Coronary artery (tissue), 2 donors: ENCODE measurements around the gene HSD17B8.

Experiments used
- DNase-seq: peaks from one replicate; pipeline ENCODE4 v3.0.0-alpha.2; 2017; ENCODE audit warnings: low spot score
- H3K27ac ChIP-seq, 2 donors: fragments of 200-600 bp; sonication (generic); one replicate each; pipeline ENCODE4 v1.5.1; 2016 to 2019
- H3K4me3 ChIP-seq: fragments of 200-600 bp; sonication (generic); 2 replicates; pipeline ENCODE4 v1.5.1; 2016; ENCODE audit warnings: mild to moderate bottlenecking, moderate library complexity
- CTCF ChIP-seq: fragments of 200-600 bp; sonication (generic); IDR thresholded peaks from one replicate; pipeline ENCODE4 v1.5.1; 2019; ENCODE audit warnings: antibody characterized with exemption

The HSD17B8 gene

GRCh38 chr6:33187809-33188208, 16.6 kb upstream of the HSD17B8 start:
- Histone ChIP-seq H3K27ac (no peak overlapping the region), H3K4me3 (no peak overlapping the region)
- no peak for DNase-seq
- no peak for TF ChIP-seq CTCF

- no peak for DNase-seq
- no peak for TF ChIP-seq CTCF
- Histone ChIP-seq H3K4me3 (no peak overlapping the region), H3K27ac (no peak overlapping the region)
Measured at GRCh38 chr6:33189164-33189563, 15.3 kb upstream of the HSD17B8 start.

- Histone ChIP-seq H3K4me3 (no peak overlapping the region), H3K27ac (no peak overlapping the region)
- no peak for TF ChIP-seq CTCF
- DNase-seq = no peak
Measured at GRCh38 chr6:33189625-33190448, 14.6 kb upstream of the HSD17B8 start.

- TF ChIP-seq CTCF = no peak
- H3K27ac ChIP-seq = no peak overlapping the region
- DNase-seq = no peak
- no peak overlapping the region for H3K4me3 ChIP-seq
Measured at GRCh38 chr6:33190504-33191107, 13.8 kb upstream of the HSD17B8 start.

- no peak for TF ChIP-seq CTCF
- H3K27ac ChIP-seq = no peak overlapping the region
- DNase-seq = no peak
- H3K4me3 ChIP-seq = no peak overlapping the region
Measured at GRCh38 chr6:33191383-33192104, 12.9 kb upstream of the HSD17B8 start.

- DNase-seq = no peak
- TF ChIP-seq CTCF = no peak
- peak within 1 kb of the TSS; percentile 72 for H3K4me3 ChIP-seq
- H3K27ac ChIP-seq = peak within 1 kb of the TSS in 1 of 2 donors; percentile 76
Measured at GRCh38 chr6:33192105-33192646, 12.3 kb upstream of the HSD17B8 start, which contains the start of gene COL11A2. Gene COL11A2, minus strand, starts transcription at chr6:33192467. Its CDS starts 227 bp downstream, at chr6:33192240.
